HL-60 (cell line): ENCODE results near the gene CHFR.

Experiments used
- CTCF ChIP-seq: IDR thresholded peaks from one replicate; pipeline ENCODE4 v1.5.1; 2011; ENCODE audit warnings: low read length, control low read depth, inconsistent platforms; ENCODE audit not compliant: insufficient read depth
- GABPA ChIP-seq: IDR thresholded peaks from 2 replicates; pipeline ENCODE4 v1.6.1; 2012; ENCODE audit warnings: low read depth
- TF ChIP-seq, protein P1 (sequence below): IDR thresholded peaks from 2 replicates; pipeline ENCODE4 v1.6.1; 2012; ENCODE audit warnings: low read depth; ENCODE audit not compliant: insufficient replicate concordance

DNA sequence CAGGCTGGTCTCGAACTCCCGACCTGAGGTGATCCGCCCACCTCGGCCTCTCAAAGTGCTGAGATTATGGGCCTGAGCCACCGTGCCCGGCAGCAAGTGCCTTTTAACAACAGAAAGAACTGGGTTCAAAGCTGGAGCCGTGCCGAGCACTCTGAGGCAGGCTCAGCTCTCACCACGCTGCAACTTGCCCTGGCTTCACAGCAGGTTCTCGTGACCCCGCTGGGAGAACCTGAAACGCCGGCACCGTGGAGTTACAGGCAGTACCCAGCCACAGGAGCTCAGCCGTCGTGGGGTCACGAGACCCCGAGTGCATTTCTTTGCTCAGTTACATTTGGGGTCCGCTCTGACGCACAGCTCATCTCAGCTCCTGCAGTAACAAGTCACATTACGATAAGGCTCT, 73.2 kb downstream of the CHFR start:
- TF ChIP-seq CTCF (no peak), GABPA (no peak)
- TF ChIP-seq, protein P1, sequence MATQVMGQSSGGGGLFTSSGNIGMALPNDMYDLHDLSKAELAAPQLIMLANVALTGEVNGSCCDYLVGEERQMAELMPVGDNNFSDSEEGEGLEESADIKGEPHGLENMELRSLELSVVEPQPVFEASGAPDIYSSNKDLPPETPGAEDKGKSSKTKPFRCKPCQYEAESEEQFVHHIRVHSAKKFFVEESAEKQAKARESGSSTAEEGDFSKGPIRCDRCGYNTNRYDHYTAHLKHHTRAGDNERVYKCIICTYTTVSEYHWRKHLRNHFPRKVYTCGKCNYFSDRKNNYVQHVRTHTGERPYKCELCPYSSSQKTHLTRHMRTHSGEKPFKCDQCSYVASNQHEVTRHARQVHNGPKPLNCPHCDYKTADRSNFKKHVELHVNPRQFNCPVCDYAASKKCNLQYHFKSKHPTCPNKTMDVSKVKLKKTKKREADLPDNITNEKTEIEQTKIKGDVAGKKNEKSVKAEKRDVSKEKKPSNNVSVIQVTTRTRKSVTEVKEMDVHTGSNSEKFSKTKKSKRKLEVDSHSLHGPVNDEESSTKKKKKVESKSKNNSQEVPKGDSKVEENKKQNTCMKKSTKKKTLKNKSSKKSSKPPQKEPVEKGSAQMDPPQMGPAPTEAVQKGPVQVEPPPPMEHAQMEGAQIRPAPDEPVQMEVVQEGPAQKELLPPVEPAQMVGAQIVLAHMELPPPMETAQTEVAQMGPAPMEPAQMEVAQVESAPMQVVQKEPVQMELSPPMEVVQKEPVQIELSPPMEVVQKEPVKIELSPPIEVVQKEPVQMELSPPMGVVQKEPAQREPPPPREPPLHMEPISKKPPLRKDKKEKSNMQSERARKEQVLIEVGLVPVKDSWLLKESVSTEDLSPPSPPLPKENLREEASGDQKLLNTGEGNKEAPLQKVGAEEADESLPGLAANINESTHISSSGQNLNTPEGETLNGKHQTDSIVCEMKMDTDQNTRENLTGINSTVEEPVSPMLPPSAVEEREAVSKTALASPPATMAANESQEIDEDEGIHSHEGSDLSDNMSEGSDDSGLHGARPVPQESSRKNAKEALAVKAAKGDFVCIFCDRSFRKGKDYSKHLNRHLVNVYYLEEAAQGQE = no peak
